ENCODE data around the gene MCF2L. TPM values are rescaled to one million over a fixed set of nuclear protein-coding genes. Genes with fewer than 3 reads are reported as not detected.

Gene MCF2L
- total RNA-seq, 4 donors from 2014 or later: 46.5 to 89.7 (median 55.0) TPM

GRCh38 chr13:112974125-112974524, 5.1 kb downstream of the MCF2L start:
- WGBS, 2 donors: 88 to 97% methylated on average over 6 to 8 of the region's 8 CpGs
- TF ChIP-seq CTCF (IDR thresholded peaks at IDR 0.05) (no peak), POLR2A (IDR thresholded peaks at IDR 0.05) (no peak)
- intact Hi-C loops (cut with DNase I; ENCODE audit: low total_unique reads): no loop called here
- no peak for DNase-seq (ENCODE audit: low spot score in 2 of 2)
- H3K4me3 ChIP-seq (ENCODE audit: low read depth, poor library complexity, severe bottlenecking): no peak overlapping the region

- H3K4me3 ChIP-seq (ENCODE audit: low read depth, poor library complexity, severe bottlenecking): no peak overlapping the region
- 56 to 64% methylated on average over 13 of the region's 13 CpGs for WGBS, 2 donors
- intact Hi-C loops (cut with DNase I; ENCODE audit: low total_unique reads): no loop called here
- DNase-seq (ENCODE audit: low spot score in 2 of 2): no peak
- no peak for TF ChIP-seq POLR2A (IDR thresholded peaks at IDR 0.05)
- TF ChIP-seq CTCF (IDR thresholded peaks at IDR 0.05): no peak
Observed at GRCh38 chr13:112974671-112975070, 5.7 kb downstream of the MCF2L start.

- TF ChIP-seq CTCF (IDR thresholded peaks at IDR 0.05) (no peak), POLR2A (IDR thresholded peaks at IDR 0.05) (no peak)
- DNase-seq (ENCODE audit: low spot score in 2 of 2): no peak
- WGBS, 2 donors: 93 to 97% methylated on average over 21 of the region's 21 CpGs
- no peak overlapping the region for H3K4me3 ChIP-seq (ENCODE audit: low read depth, poor library complexity, severe bottlenecking)
- intact Hi-C loops (cut with DNase I; ENCODE audit: low total_unique reads): no loop called here
Observed at GRCh38 chr13:112975401-112975939, 6.5 kb downstream of the MCF2L start.

- TF ChIP-seq POLR2A (IDR thresholded peaks at IDR 0.05): no peak
- no peak for TF ChIP-seq CTCF (IDR thresholded peaks at IDR 0.05)
- 93% methylated on average over 18 to 20 of the region's 20 CpGs for WGBS, 2 donors
- intact Hi-C loops (cut with DNase I; ENCODE audit: low total_unique reads): no loop called here
- no peak for DNase-seq (ENCODE audit: low spot score in 2 of 2)
- H3K4me3 ChIP-seq (ENCODE audit: low read depth, poor library complexity, severe bottlenecking): no peak overlapping the region
Observed at GRCh38 chr13:112976526-112976925, 7.5 kb downstream of the MCF2L start.

- 77 to 88% methylated on average over 11 of the region's 11 CpGs for WGBS, 2 donors
- intact Hi-C loops (cut with DNase I; ENCODE audit: low total_unique reads): no loop called here
- DNase-seq (ENCODE audit: low spot score in 2 of 2): no peak
- no peak for TF ChIP-seq POLR2A (IDR thresholded peaks at IDR 0.05)
- TF ChIP-seq CTCF (IDR thresholded peaks at IDR 0.05): no peak
- no peak overlapping the region for H3K4me3 ChIP-seq (ENCODE audit: low read depth, poor library complexity, severe bottlenecking)
Observed at GRCh38 chr13:112977091-112977490, 8.1 kb downstream of the MCF2L start.

GRCh38 chr13:112977525-112977924, 8.5 kb downstream of the MCF2L start:
- intact Hi-C loops (cut with DNase I; ENCODE audit: low total_unique reads): no loop called here
- 80 to 90% methylated on average over 10 of the region's 10 CpGs for WGBS, 2 donors
- no peak for DNase-seq (ENCODE audit: low spot score in 2 of 2)
- TF ChIP-seq POLR2A (IDR thresholded peaks at IDR 0.05) (no peak), CTCF (IDR thresholded peaks at IDR 0.05) (no peak)
- no peak overlapping the region for H3K4me3 ChIP-seq (ENCODE audit: low read depth, poor library complexity, severe bottlenecking)
